AG04450 (cell line): ENCODE measurements around the gene SLC35F3. TPM values are rescaled to one million over a fixed set of nuclear protein-coding genes. Genes with fewer than 3 reads are reported as not detected.

Experiments
- CTCF ChIA-PET: fragments of 300-600, 350-600 bp; formaldehyde crosslinking; extraction: SDS; loops from one replicate; lab custom pipeline; 2022; ENCODE audit warnings: antibody characterized with exemption, inconsistent platforms; lab: Charles Lee
- POLR2A ChIA-PET: fragments of 350-600 bp; formaldehyde crosslinking; extraction: SDS; loops from one replicate; lab custom pipeline; 2021; ENCODE audit warnings: antibody characterized with exemption, inconsistent platforms; lab: Yijun Ruan, JAX
- DNase-seq: peaks from one replicate; pipeline ENCODE4 v3.0.0-alpha.2; 2011; ENCODE audit warnings: low read depth, low spot score
- H3K27ac ChIP-seq: one replicate; pipeline ENCODE4 v1.5.1; 2012; ENCODE audit warnings: low read depth, low read length, control low read depth
- H3K27me3 ChIP-seq: one replicate; pipeline ENCODE4 v1.6.0; 2012; ENCODE audit warnings: low read length; ENCODE audit not compliant: control insufficient read depth, insufficient read depth
- H3K4me3 ChIP-seq: 2 replicates; pipeline ENCODE4 v1.5.1; 2011; ENCODE audit warnings: mild to moderate bottlenecking, low read depth, low read length, control low read depth
- H3K9me3 ChIP-seq: 2 replicates; pipeline ENCODE4 v1.5.1; 2012; ENCODE audit warnings: low read length; ENCODE audit not compliant: control insufficient read depth, insufficient read depth
- polyA plus RNA-seq: library from polyadenylated mRNA; depleted of rRNA; stranded (reverse); fragments of >200 nt; gene quantifications from 2 replicates; pipeline ENCODE4 v1.2.3, GENCODE V29; 2011
- TF ChIP-seq, protein P1 (sequence below): IDR thresholded peaks from 2 replicates; pipeline ENCODE4 v1.5.1; 2011; ENCODE audit warnings: low read depth, low read length, control low read depth, inconsistent platforms

The SLC35F3 gene
- polyA plus RNA-seq, 1 experiment, result 0.04 TPM

DNA sequence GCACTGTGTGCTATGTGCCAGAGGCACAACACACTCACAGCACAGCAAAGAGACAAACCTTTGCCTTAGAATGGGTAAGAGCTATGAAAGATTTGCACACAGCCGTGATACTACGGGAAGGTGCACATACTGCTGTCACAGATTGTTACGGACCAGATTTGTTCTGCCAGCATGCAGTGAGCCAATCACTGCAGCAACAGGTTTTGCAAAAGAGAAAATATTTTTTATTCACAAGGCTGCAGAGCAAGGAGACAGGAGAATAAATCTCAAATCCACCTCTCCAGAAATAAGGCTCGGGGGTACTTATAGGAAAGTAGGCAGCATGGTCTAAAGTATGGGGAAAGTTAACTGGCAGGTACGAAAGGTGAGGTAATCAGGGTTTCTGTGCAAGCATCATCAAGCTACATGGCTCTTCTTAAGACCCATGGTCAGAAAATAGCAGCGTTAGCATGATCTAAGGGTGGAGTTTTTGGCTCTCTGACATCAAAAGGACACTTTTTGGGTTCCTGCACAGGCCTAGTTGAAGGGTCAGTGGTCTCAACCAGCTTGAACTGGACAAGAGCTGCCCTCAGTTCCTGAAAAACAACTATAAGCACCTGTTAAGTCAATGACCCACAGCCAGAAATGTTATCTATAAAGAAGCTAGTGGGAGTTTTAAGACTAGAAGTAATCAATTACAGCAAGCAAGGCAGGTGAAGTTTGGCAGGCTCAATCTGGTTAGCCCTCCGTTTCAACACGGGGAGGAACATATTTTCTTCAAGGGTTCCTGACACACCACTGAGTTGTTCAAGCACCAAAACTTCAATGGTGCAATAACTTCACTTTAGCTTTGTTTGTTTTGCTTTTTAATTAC is 186.0 kb downstream of the SLC35F3 start:
- ChIA-PET CTCF (interaction anchor here (0.8 to 1.1 kb wide), 2 partner anchors 24 to 219 kb away, joined by 3 to 5 read pairs; no protein-coding TSS in a partner anchor), POLR2A (no interaction called here)
- H3K27ac ChIP-seq, result no peak overlapping the region
- no peak for DNase-seq
- H3K9me3 ChIP-seq, result no peaks in the 10 kb centered on the region
- peaks cover 2% of the 10 kb centered on the region for H3K27me3 ChIP-seq
- TF ChIP-seq, protein P1, sequence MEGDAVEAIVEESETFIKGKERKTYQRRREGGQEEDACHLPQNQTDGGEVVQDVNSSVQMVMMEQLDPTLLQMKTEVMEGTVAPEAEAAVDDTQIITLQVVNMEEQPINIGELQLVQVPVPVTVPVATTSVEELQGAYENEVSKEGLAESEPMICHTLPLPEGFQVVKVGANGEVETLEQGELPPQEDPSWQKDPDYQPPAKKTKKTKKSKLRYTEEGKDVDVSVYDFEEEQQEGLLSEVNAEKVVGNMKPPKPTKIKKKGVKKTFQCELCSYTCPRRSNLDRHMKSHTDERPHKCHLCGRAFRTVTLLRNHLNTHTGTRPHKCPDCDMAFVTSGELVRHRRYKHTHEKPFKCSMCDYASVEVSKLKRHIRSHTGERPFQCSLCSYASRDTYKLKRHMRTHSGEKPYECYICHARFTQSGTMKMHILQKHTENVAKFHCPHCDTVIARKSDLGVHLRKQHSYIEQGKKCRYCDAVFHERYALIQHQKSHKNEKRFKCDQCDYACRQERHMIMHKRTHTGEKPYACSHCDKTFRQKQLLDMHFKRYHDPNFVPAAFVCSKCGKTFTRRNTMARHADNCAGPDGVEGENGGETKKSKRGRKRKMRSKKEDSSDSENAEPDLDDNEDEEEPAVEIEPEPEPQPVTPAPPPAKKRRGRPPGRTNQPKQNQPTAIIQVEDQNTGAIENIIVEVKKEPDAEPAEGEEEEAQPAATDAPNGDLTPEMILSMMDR, result no peak
- no peak overlapping the region for H3K4me3 ChIP-seq

DNA sequence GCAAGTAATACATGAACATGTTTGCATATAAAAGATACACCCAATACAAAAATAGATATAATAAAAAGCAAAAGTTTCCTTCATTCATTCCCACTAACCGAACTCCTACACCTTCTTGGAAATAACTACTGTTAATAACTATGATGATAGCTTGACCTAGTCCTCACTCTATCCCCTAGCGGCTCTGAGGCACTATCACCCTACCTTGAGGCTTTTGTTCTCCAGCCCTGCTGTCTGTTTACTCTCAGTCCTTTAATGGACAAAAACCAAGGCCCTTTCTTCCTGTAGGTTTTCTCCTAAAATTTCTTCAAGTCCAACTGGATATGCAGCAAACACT is 186.6 kb downstream of the SLC35F3 start:
- H3K9me3 ChIP-seq, result no peaks in the 10 kb centered on the region
- DNase-seq, result no peak
- POLR2A ChIA-PET, result no interaction called here
- TF ChIP-seq, protein P1, result no peak
- CTCF ChIA-PET, result interaction anchor here (0.8 to 1.1 kb wide), 2 partner anchors 25 to 219 kb away, joined by 3 to 5 read pairs; no protein-coding TSS in a partner anchor
- no peak overlapping the region for H3K27ac ChIP-seq
- H3K27me3 ChIP-seq, result peaks cover 2% of the 10 kb centered on the region
- H3K4me3 ChIP-seq, result no peak overlapping the region

DNA sequence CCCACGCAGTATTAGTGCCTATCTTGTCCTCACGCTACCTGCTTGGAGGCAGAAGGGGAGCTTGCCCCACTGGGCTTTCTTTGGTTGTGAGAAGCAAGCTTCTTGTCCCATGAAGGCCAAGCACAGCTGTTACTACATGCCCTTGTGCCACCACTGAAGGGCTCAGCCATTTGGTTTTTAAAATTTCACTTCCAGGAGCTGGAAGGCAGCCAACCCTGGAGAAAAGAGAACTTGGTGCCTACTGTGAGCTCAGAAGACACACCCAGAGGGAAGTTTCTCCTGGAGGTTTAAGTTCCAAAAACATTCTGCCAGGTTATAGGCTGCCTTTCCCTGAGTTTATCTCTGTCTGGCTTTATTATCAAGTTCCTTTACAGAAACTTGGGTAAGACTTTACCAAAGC is 187.4 kb downstream of the SLC35F3 start:
- CTCF ChIA-PET, result no interaction called here
- H3K4me3 ChIP-seq, result no peak overlapping the region
- DNase-seq, result no peak
- no peaks in the 10 kb centered on the region for H3K9me3 ChIP-seq
- peaks cover 2% of the 10 kb centered on the region for H3K27me3 ChIP-seq
- no peak overlapping the region for H3K27ac ChIP-seq
- TF ChIP-seq, protein P1, result no peak
- POLR2A ChIA-PET, result no interaction called here

DNA sequence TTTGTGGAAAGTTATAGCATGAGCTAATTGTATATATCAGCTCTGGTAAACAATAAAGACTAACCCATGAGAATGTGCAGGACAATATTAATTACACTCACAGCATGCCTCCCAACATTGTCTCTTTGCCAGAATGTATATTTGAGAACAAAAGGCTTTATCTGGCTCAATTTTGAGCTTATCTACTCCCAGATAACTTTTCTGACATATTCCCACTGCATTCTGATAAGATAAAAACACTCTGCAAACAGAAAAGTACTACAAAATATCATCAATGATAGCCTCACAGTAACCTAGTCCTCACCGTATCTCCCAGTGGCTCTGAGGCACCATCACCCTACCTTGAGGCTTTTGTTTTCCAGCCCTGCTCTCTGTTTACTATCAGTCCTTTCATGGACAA is 188.6 kb downstream of the SLC35F3 start:
- H3K27ac ChIP-seq, result no peak overlapping the region
- TF ChIP-seq, protein P1, result no peak
- peaks cover 2% of the 10 kb centered on the region for H3K27me3 ChIP-seq
- POLR2A ChIA-PET, result no interaction called here
- no peak overlapping the region for H3K4me3 ChIP-seq
- CTCF ChIA-PET, result no interaction called here
- H3K9me3 ChIP-seq, result no peaks in the 10 kb centered on the region
- no peak for DNase-seq

DNA sequence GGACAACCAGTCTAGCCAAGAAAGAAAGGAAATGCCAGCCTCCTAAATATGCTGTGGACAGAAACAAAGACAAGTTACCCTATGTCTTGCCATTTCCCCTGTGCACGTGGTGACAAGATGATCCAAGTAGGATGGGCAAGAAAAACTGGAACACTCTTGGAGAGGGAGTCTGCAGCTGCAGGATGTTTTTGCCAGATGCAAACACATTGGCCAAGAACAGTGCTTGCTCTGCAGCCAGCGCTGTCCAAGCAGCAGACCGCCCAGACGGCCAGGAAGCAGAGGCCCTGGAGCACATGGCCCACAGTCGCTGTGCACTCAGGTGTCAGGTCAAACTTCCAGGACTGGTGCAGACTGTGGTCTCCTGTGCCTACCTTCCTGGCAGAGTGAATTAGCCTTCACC is 189.3 kb downstream of the SLC35F3 start:
- ChIA-PET POLR2A (no interaction called here), CTCF (no interaction called here)
- Histone ChIP-seq H3K27me3 (peaks cover 2% of the 10 kb centered on the region), H3K4me3 (no peak overlapping the region), H3K27ac (no peak overlapping the region), H3K9me3 (no peaks in the 10 kb centered on the region)
- TF ChIP-seq, protein P1, result no peak
- no peak for DNase-seq
